Measurements from ENCODE around the gene CEP72. TPM values are rescaled to one million over a fixed set of nuclear protein-coding genes. Genes with fewer than 3 reads are reported as not detected.

The CEP72 gene
- total and polyA plus RNA-seq, 10 of the 15 experiments (the other 5 are each of a cell fraction or from before 2014, with no cell fraction given): 0.35 to 13.5 (median 8.3) TPM

DNA sequence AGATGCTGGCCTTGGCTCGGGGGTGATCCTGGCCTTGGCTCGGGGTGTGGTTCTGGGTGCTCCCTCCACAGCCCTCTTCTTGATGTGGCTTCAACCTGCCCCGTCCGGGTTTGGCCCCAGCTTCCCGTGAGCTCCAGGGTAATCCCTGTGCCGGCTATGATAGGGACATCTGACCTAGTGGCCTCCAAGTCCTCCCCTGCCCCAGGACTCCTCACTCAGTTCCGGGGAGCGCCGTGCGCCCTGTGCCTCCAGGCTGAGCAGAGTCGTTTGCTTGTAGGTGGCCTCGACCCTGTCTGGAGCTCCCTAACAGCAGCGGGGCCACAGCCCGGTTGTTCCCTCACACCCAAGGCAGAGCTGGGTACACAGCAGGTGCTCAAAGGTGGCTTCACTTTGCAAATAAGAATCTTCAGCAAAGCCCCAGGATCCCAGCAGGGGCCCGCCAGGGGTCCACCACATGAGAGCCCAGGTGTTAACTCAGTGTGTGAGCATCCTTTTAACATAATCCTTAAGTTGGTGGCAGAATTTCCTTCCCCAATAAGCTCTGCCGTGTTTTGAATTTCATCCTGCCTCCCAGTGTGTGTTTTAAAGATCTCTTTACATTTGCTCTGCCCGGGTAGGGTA lies 32.3 kb upstream of the CEP72 start:
- H4K20me1 ChIP-seq (ENCODE audit: control insufficient read depth, insufficient read depth): no peaks in the 10 kb centered on the region
- no peaks in the 10 kb centered on the region; a peak in 1 of 4 replicates for H3K27me3 ChIP-seq (replicated peaks in 1 of 2; ENCODE audit: control insufficient read depth in 2 of 2, insufficient read depth in 2 of 2, low read length in 1 of 2)
- no peaks in the 10 kb centered on the region; the same call in 1 of the 3 replicates for H3K9me3 ChIP-seq (replicated peaks; ENCODE audit: control insufficient read depth, insufficient read depth, low read length)
- H3K4me1 ChIP-seq (ENCODE audit: control insufficient read depth, insufficient read depth, low read length): no peaks in the 10 kb centered on the region
- intact Hi-C loops (cut with micrococcal nuclease; ENCODE audit: unreplicated experiment) (no loop called here), in situ Hi-C loops (cut with MboI) (no loop called here)
- ATAC-seq (no peak), DNase-seq (ENCODE audit: low read depth, low spot score) (no peak), FAIRE-seq (no peak)
- no peak overlapping the region for H3K27ac ChIP-seq (ENCODE audit: control insufficient read depth, insufficient read depth)
- H3K4me3 ChIP-seq: no peak overlapping the region
- RAD21 ChIA-PET (ENCODE audit: unreplicated experiment): no interaction called here
- H3K36me3 ChIP-seq (ENCODE audit: control insufficient read depth in 2 of 2, insufficient read depth in 2 of 2, low read length in 1 of 2): no peaks in the 10 kb centered on the region
- POLR2A ChIA-PET: no interaction called here
- BruUV-seq (replicated peaks): no TSS peak
- CTCF ChIA-PET: no interaction called here
- H2AFZ ChIP-seq (ENCODE audit: control insufficient read depth, low read depth, low read length): no peak overlapping the region
- H3K4me2 ChIP-seq (ENCODE audit: control insufficient read depth, insufficient read depth): no peak overlapping the region
- H3K79me2 ChIP-seq (ENCODE audit: control insufficient read depth, insufficient read depth, low read length): no peaks in the 10 kb centered on the region
- no peak overlapping the region for H3K9ac ChIP-seq (ENCODE audit: control insufficient read depth, insufficient read depth, low read length)
- SMC1A ChIA-PET (ENCODE audit: uncharacterized antibody, unreplicated experiment): no interaction called here
- TF ChIP-seq SMC3 (IDR thresholded peaks at IDR 0.05; ENCODE audit: borderline replicate concordance, low read length): no peak
- TF ChIP-seq ZNF217 (IDR thresholded peaks at IDR 0.05): no peak
- TF ChIP-seq BHLHE40 (IDR thresholded peaks at IDR 0.05; ENCODE audit: borderline replicate concordance in 1 of 2, low read depth in 2 of 2, low read length in 1 of 2): no peak
- TF ChIP-seq ZNF622 (IDR thresholded peaks at IDR 0.05): no peak
- no peak for TF ChIP-seq ZNF384 (IDR thresholded peaks at IDR 0.05; ENCODE audit: borderline replicate concordance, low read depth, low read length)
- no peak for TF ChIP-seq SMAD1 (IDR thresholded peaks at IDR 0.05; ENCODE audit: low read depth, partially characterized antibody)
- TF ChIP-seq TCF3 (IDR thresholded peaks at IDR 0.05; ENCODE audit: borderline replicate concordance, insufficient read depth, low read depth, low read length): no peak
- no peak for TF ChIP-seq RAD51 (IDR thresholded peaks at IDR 0.05)
- no peak for TF ChIP-seq ZBED1 (IDR thresholded peaks at IDR 0.05; ENCODE audit: borderline replicate concordance)
- WGBS (ENCODE audit: insufficient coverage, insufficient replicate concordance, low lambda C conversion rate, missing lambda C conversion rate): 23% methylated on average over 14 of the region's 17 CpGs

All from GM12878 (cell line).